ENCODE measurements around the gene HEPN1. TPM values are rescaled to one million over a fixed set of nuclear protein-coding genes. Genes with fewer than 3 reads are reported as not detected.
A peak's percentile ranks its signal among the peaks of the same experiment; 100 is the strongest.

The HEPN1 gene
- total and polyA plus RNA-seq, 9 of the 15 experiments (the other 6 are each of a cell fraction or from before 2014, with no cell fraction given): not detected

DNA sequence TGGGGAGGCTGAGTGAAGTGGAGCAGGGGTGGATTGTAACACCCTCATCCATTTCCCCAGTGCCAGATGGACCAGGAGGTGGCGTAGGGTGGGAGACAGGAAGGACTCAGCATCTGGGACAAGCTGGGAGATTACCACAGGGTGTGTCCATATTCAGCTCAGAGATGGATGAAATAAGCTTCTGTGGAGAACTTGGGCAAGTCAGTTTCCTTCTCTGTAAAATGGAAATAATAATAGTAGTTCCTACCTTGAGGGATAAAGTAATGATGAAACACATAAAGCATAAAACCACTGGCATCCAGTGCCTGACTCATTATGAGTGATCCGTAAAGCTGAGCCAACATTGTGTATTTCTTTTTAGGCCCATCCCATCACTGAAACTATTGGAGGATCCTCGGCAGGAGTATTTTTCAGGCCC, 20.8 kb upstream of the HEPN1 start:
- H3K4me3 ChIP-seq: no peak overlapping the region
- TF ChIP-seq, protein P1, sequence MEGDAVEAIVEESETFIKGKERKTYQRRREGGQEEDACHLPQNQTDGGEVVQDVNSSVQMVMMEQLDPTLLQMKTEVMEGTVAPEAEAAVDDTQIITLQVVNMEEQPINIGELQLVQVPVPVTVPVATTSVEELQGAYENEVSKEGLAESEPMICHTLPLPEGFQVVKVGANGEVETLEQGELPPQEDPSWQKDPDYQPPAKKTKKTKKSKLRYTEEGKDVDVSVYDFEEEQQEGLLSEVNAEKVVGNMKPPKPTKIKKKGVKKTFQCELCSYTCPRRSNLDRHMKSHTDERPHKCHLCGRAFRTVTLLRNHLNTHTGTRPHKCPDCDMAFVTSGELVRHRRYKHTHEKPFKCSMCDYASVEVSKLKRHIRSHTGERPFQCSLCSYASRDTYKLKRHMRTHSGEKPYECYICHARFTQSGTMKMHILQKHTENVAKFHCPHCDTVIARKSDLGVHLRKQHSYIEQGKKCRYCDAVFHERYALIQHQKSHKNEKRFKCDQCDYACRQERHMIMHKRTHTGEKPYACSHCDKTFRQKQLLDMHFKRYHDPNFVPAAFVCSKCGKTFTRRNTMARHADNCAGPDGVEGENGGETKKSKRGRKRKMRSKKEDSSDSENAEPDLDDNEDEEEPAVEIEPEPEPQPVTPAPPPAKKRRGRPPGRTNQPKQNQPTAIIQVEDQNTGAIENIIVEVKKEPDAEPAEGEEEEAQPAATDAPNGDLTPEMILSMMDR (IDR thresholded peaks at IDR 0.05 in 2 of 3, conservative IDR thresholded peaks at IDR 0.05 in 1 of 3; ENCODE audit: insufficient read depth in 2 of 3, low read depth in 1 of 3, low read length in 3 of 3): peak in 1 of 3 experiments; percentile 23; a peak in 1 of 6 replicates
- no peak for TF ChIP-seq AFF1 (IDR thresholded peaks at IDR 0.05; ENCODE audit: low read depth in 1 of 2, partially characterized antibody in 2 of 2)
- H3K9me1 ChIP-seq (ENCODE audit: control insufficient read depth, insufficient read depth, low read length): peaks cover 2% of the 10 kb centered on the region
- WGBS (ENCODE audit: insufficient coverage, low coverage, missing lambda C conversion rate): 2% methylated on average over 3 of the region's 3 CpGs
- H3K9me3 ChIP-seq (replicated peaks; ENCODE audit: control insufficient read depth, insufficient read depth, low read depth, low read length): no peaks in the 10 kb centered on the region
- in situ Hi-C loops (cut with MboI) (no loop called here), intact Hi-C loops (cut with micrococcal nuclease) (no loop called here)
- H2AFZ ChIP-seq (ENCODE audit: low read depth, low read length): no peak overlapping the region
- ChIA-PET CTCF (ENCODE audit: low intra/inter-chr PET ratio) (no interaction called here), POLR2A (no interaction called here)
- no peaks in the 10 kb centered on the region for H3K36me3 ChIP-seq (ENCODE audit: control insufficient read depth, insufficient read depth, low read length)
- peaks cover 9 to 53% of the 10 kb centered on the region in 2 experiments for H3K27me3 ChIP-seq (ENCODE audit: control insufficient read depth in 2 of 2, insufficient read depth in 2 of 2, low read length in 2 of 2)
- H3K4me2 ChIP-seq (ENCODE audit: insufficient read depth, low read length): no peak overlapping the region
- H3K9ac ChIP-seq (ENCODE audit: insufficient read depth in 1 of 2, low read depth in 2 of 2, low read length in 2 of 2): no peak overlapping the region
- H3K79me2 ChIP-seq (ENCODE audit: control insufficient read depth, insufficient read depth, low read length): no peaks in the 10 kb centered on the region
- no peak overlapping the region for H3K27ac ChIP-seq (ENCODE audit: extremely low read depth, low read depth, low read length)
- DNase-seq (ENCODE audit: extremely low read depth in 1 of 4, low spot score in 3 of 4) (no peak), ATAC-seq (0 out of 3 replicates have a peak, but pooled peaks have one; percentile 16), FAIRE-seq (no peak)
- no TSS peak for BruUV-seq (replicated peaks)
- H3K4me1 ChIP-seq (replicated peaks in 1 of 2; ENCODE audit: control insufficient read depth in 2 of 2, insufficient read depth in 2 of 2, low read length in 2 of 2): no peaks in the 10 kb centered on the region
- 0 out of 2 replicates have a peak, but pooled peaks cover 4% of the 10 kb centered on the region for H4K20me1 ChIP-seq (replicated peaks; ENCODE audit: control insufficient read depth, insufficient read depth, low read length)

Data from K562 (cell line).